HEK293T (cell line): ENCODE results near the gene SARS1.

ENCODE experiments used
- ARNT ChIP-seq: fragments of 450-650 bp; IDR thresholded peaks from 2 replicates; pipeline ENCODE4 v1.6.1; 2017; ENCODE audit warnings: mild to moderate bottlenecking
- BHLHE40 ChIP-seq: fragments of 450-650 bp; IDR thresholded peaks from 2 replicates; pipeline ENCODE4 v1.6.1; 2016; ENCODE audit warnings: mild to moderate bottlenecking, moderate library complexity, borderline replicate concordance
- ELF4 ChIP-seq: fragments of 450-650 bp; IDR thresholded peaks from 2 replicates; pipeline ENCODE4 v1.6.1; 2017; ENCODE audit warnings: antibody characterized with exemption
- FOXA1 ChIP-seq: fragments of 450-650 bp; IDR thresholded peaks from 2 replicates; pipeline ENCODE4 v1.6.1; 2016; ENCODE audit warnings: mild to moderate bottlenecking
- FOXM1 ChIP-seq: fragments of 450-650 bp; IDR thresholded peaks from 2 replicates; pipeline ENCODE4 v1.6.1; 2017; ENCODE audit warnings: mild to moderate bottlenecking, borderline replicate concordance
- L3MBTL2 ChIP-seq: fragments of 450-650 bp; conservative IDR thresholded peaks from 2 replicates; pipeline ENCODE4 v1.6.1; 2016; ENCODE audit warnings: mild to moderate bottlenecking
- SP1 ChIP-seq: fragments of 450-650 bp; IDR thresholded peaks from 2 replicates; pipeline ENCODE4 v1.6.1; 2017
- SUZ12 ChIP-seq: fragments of 450-650 bp; IDR thresholded peaks from 2 replicates; pipeline ENCODE4 v1.6.1; 2016; ENCODE audit warnings: mild to moderate bottlenecking
- TARDBP ChIP-seq: fragments of 450-650 bp; IDR thresholded peaks from 2 replicates; pipeline ENCODE4 v1.6.1; 2016
- ZNF384 ChIP-seq: fragments of 450-650 bp; IDR thresholded peaks from 2 replicates; pipeline ENCODE4 v1.6.1; 2016

GRCh38 chr1:109198745-109199144 is 15.0 kb upstream of the SARS1 start:
- no peak for TF ChIP-seq SP1
- TF ChIP-seq BHLHE40 = no peak
- no peak for TF ChIP-seq ZNF384
- TF ChIP-seq TARDBP = no peak
- no peak for TF ChIP-seq ELF4
- TF ChIP-seq FOXM1 = no peak
- TF ChIP-seq FOXA1 = no peak
- no peak for TF ChIP-seq L3MBTL2
- no peak for TF ChIP-seq SUZ12
- no peak for TF ChIP-seq ARNT
